GM11168 (cell line): ENCODE results near the gene RAD18.

ENCODE experiments used
- in situ Hi-C: fragments of 300-500 bp; cut with MboI; formaldehyde crosslinking; loops from one replicate; pipeline ENCODE4 v1.12.0; 2022; ENCODE audit warnings: low sequenced_read_pairs; ENCODE audit not compliant: unreplicated experiment

Gene RAD18, protein sequence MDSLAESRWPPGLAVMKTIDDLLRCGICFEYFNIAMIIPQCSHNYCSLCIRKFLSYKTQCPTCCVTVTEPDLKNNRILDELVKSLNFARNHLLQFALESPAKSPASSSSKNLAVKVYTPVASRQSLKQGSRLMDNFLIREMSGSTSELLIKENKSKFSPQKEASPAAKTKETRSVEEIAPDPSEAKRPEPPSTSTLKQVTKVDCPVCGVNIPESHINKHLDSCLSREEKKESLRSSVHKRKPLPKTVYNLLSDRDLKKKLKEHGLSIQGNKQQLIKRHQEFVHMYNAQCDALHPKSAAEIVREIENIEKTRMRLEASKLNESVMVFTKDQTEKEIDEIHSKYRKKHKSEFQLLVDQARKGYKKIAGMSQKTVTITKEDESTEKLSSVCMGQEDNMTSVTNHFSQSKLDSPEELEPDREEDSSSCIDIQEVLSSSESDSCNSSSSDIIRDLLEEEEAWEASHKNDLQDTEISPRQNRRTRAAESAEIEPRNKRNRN

DNA sequence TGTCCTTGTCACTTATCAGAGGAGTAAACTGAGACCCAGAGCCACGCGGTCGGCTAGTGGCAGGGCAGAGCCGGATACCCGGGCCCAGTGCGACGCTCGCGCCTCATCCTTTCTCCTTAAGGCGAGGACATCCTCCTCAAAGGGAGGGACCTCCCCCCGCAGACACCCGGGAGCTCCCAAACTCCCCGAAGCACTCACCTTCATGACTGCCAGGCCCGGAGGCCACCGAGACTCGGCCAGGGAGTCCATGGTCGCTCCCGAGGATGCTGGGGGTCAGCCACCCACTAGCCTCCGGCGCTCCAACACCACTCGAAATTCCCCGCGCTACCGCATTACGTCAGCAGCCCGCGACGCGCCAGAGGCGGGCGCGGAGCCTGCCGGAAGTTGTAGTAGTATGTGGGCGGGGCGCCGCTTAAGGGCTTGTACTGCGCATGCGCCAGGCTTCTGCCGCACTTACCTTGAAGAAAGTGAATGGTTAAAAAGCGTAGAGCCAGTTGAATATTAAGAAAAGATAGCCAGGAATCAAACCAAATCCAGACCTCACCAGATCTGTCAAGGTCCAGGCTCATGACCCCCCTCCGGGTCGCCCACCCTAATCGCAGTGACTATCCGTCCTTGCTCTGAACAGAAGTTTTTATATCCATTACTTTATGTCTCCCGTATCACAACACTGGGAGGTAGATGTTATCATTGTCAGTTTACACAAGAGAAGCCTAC, at the start of gene RAD18:
RAD18 (minus strand) TSS at position 336 of the 717 bp plus-strand sequence; CDS start at position 249, 87 bp downstream.
- in situ Hi-C loops: no loop called here

DNA sequence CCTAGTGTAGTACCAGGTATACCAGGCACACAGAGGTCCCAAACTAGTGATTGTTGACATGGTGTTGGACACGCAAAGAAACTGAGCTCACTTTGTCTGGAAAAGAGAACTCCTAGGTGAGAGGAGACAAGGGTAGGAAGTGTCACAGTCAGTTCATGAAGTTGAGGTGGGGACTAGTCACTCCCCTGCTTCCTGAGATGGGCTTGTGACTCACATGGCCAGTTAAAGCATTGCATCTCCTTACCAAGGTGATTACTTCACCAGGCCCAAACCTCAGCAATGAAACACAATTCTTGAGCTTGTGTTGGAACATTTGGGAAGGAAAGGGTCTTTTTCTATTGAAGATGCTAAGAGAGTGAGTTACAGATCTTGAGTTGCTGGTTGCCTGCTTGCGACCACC, 49.2 kb upstream of the RAD18 start:
- in situ Hi-C loops: no loop called here

DNA sequence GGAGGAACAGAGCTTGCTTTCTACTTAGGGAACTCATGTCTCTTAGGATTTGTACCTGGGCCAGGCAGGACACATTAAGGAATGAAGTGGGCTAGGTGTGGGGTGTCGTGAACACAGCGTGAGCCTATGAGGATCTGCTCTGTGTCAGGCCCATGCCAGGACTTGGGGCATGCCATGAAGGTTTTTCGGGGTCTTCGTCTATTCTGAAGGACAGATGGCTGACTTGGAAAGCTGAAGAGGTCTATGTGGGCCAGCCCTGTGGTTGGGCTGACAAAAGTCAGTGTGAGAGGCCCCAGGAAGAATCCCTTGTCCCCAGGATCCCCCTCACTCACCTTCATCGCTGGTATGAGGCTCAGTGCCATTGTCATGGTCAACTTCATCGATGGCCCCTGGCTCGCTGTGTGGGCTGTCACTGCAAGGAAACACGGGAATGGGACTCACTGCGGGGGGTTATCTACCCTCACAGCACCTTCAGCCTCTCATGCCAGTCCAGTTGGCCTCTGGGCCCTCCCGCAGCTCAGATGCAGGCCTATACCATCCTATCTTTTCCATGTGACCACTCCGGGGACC, 46.8 kb upstream of the RAD18 start:
- in situ Hi-C loops: no loop called here

DNA sequence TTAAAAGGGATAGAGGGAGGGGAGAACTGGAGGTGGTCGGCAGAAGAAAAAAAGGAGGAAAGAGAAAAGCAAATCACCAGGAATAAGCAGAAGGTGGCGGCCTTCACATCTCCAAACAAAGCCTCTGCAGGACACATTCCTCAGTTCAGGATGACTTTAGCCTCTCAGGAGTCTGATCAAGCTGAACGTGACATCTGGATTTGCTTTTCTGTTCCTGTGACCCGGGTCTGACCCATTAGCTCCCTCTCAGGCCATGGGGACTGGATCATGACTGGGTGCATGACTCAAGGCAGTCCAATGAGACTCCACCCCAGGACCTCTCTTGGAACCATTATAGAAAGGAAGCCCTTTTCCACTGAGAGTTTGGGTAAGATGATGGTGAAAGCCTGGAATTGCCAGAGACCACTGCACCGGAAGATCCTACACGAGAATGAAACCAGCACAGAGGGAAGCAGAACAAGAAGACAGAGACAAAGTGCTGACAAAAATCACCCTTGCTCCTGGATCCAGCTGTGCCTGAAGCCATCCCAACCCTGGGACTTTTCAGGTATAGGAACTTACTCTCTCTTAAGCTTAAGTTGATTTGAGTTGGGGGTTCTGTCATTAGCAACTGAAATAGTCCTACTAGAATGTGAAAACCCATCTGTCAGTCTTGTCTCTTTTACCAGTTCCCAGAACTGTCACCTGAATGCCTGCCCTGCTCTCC, 45.4 kb upstream of the RAD18 start:
- in situ Hi-C loops: no loop called here

DNA sequence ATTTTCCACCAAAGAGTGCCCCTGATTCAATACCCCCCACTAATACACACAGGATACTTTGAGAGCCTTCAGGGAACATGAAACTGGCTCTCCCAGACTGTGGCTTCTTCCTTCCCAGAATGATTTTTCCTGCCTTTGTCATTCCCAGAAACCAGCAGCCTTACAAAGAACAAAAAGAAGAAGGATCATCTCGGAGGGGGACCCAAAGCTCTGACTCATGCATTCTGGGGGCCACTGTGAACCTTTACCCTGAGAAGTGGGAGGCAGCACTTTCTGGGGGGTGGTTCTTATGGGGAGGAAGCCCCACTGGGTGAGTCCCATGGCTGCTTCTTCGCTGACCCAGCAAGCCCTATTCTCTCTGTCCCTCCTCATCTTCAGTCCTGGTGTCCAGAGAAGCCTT, 44.7 kb upstream of the RAD18 start:
- in situ Hi-C loops: no loop called here

DNA sequence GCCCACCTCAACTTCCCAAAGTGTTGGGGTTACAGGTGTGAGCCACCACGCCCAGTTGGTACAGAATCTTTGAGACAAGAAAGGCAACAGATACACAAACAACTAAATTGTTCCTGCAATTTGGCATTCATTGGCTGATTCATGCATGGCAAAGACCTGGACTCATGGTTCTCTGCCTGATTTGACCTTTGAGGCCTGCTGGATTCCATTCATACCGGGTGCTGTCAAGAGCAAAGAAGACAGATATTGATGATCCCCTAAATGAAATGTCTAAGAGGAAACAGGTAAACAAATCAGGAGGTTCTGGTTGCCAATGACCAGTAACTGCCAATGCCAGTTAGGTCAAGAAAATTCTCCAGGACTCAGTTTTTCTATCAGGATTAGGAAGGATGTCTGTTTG, 43.9 kb upstream of the RAD18 start:
- in situ Hi-C loops: no loop called here

DNA sequence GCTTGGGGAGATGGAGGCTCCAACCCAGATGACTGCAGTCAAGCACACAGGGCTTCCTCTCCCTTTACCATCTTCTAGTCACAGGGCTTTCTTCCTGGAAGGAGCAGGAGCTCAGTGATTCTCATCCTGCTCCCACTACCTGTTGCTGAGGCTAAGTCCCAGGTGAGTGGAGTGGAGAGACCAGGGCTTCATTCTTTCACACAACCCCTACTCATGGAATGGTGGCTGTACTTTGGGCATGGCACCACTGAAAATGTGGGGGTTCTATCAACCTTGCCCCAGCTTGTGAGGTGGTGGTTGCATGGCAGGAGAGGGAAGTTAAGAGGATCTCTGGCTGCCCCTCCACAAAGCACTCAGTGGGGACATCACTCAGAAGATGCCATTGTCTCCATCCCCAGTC, 36.8 kb upstream of the RAD18 start:
- in situ Hi-C loops: no loop called here

DNA sequence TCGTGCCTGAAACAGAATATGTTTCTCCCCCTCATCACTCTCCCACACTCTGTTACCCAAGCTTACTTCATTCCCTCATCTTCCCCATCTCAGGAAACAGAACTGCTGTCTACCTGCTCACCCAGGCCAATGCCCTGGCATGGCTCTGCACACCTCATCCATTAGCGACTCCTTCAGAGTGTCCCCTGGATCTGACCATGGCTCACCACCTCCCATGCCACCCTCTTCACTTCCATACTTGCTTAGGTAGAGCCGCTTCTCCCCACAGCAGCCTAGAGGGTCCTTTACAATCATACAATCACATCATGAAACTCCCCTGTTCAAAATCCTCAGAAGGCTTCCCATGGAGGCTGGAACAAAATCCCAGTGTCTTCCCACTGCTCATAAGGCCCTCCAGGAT, 33.9 kb upstream of the RAD18 start:
- in situ Hi-C loops: loop anchor here (5.0 kb wide), 1 partner anchor 70 kb away; no protein-coding TSS in a partner anchor

DNA sequence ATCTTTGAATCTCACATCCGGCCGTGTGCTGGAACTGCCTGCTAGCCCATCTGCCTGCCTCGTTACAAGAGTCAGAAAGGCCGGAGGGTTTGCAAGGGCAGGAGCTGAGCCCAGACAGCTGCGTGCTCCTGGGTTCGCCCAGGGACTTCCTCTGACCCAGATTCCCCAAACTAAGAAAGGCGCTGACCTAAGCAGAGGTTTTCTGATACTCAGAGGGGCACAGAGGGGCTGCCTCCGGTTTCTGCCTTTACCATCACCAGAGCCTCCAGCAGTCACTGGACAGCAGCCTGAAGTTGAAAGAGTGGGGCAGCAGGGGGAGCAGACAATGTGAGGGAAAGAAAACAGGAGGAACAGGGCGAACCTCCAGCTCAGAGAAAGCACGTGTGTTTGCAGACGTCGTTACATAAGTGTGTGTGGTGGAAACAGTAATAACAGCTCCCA, 33.4 kb upstream of the RAD18 start:
- in situ Hi-C loops: loop anchor here (5.0 kb wide), 1 partner anchor 71 kb away; no protein-coding TSS in a partner anchor

DNA sequence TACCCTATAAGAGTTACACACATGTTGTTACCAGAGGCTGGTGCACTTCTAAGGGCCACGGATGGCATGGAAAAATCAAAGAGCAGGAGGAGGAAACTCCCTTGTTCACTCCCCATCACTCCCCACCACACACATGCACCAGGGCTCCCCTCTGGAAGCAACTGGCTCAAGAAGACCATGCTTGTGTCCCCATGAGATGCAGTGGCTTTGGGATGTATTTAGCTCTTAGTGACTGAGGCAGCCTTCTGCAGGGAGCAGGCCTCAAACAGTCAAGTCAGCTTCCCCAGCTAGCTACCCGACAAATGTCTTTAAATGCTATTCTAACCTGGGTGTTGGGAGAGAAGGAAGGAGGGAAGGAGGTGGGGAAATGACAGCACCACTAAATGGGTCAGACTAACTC, 32.9 kb upstream of the RAD18 start:
- in situ Hi-C loops: loop anchor here (5.0 kb wide), 1 partner anchor 71 kb away; no protein-coding TSS in a partner anchor

DNA sequence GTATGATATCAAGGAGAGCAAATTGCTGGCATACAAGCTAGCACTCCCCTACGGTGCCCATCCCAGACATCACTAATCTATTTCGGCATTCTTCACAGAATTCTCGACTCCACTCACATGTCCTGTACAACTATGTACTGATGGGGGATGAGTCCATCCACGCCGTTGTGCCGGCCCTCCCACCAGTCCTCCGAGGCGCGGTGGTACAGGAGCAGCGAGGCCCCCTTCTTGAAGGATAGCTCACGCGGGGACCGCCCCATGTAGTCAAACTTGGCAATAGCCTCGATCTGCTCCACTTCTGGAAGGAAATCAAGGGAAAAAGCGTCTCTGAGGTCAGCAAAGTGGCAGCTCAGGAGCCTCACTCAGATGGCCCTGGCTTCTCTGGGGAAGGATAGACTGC, 31.0 kb upstream of the RAD18 start:
- in situ Hi-C loops: no loop called here

DNA sequence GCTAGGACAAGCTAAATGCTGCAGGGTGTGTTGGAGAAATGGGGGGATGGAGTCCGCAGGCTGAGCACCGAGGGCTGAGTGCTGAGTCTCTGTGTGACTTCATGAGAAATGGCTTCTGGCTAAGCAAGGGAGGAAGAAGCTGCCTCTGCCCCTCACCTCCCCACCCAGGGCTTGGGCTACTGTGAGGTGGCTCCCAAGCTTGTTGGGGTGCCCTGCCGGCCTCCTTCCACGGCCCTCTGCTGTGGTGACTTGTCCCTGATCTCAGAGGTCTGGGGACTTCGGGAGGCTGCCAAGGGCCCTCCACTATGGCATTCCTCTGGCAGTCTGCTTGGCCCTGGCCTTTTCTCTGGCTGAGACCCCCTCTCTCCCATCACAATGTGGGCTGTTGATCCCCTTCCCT, 30.1 kb upstream of the RAD18 start:
- in situ Hi-C loops: no loop called here

DNA sequence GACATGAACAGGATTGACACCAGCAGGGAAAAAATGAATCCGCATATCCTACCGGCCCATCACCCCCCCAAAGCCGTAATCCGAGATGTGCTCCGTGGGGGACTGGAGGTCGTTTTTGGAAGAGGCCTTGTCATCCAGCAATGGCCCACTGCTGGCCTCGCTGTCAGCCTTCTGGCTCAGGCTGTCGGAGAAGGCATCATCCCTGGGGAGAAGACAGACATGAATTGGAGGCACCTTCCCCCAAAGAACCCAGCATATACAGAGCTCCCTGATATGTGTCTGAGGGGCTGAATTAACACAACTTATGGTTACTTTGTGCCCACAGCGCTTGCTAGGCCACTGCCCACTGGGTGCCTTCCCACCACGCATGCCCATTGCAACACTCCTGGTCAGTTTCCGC, 29.6 kb upstream of the RAD18 start:
- in situ Hi-C loops: no loop called here

DNA sequence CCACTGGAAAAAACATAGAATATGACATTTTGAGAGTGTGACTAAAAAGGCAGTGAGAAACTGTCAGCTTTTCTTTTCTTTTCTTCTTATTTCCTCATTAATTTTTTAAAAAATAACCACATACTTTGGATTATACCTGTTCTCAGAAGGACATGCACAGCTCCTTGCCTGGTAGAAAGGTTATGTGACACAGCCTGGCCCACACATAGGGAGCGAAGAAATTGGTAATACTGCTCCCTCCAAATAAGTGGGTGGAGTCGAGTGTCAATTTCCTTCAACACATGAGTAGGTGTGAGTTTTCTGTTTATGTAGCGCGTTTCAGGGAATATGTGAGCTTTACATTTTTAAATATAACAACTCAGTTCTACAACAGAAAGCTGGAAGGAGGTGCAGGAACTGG, 28.9 kb upstream of the RAD18 start:
- in situ Hi-C loops: no loop called here

DNA sequence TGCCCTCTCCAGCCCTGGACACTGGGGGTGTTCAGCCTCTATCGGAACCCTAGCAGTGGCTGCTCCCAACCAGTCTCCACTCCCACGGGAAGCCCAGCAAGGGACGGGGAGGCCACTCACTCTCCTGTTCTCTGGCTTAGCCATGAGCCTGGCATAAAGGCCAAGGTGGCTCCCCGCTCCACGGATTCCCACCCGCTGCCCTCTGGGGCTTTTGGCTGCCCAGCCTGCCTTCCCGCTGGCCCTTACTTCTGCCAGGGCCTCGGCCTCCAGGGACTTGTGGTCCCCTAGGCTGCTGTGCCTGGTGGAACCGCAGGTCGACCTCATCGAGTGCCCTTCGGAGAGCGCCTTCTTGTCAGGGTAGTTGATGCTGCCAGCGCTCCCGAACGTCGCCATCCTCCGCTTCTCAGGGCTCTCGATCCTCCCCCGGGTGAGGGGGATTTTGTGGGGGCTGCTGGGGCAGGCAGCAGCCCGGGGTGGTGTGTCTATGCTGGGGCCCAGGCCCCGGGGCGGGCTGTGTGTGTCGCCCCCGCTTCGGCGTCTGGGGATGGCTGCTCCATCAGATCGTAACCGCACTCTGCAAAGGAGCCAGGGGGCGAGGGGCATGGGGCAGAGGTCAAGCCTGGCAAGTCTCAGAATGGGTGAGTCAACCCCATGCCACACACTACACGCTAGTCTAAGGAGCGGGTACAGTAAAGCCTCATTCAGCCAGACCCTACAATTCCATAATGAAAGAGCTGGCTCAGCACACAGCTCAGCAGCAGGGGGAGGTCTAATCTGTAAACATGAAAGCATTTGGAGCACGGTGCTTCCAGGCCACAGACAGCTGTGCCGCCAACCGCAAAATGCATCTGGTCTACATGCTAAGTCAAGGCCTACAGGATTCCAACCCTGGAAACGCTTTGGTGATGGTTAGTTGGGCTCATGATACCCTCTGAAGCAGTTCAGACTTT, 27.3 kb upstream of the RAD18 start:
- in situ Hi-C loops: no loop called here

DNA sequence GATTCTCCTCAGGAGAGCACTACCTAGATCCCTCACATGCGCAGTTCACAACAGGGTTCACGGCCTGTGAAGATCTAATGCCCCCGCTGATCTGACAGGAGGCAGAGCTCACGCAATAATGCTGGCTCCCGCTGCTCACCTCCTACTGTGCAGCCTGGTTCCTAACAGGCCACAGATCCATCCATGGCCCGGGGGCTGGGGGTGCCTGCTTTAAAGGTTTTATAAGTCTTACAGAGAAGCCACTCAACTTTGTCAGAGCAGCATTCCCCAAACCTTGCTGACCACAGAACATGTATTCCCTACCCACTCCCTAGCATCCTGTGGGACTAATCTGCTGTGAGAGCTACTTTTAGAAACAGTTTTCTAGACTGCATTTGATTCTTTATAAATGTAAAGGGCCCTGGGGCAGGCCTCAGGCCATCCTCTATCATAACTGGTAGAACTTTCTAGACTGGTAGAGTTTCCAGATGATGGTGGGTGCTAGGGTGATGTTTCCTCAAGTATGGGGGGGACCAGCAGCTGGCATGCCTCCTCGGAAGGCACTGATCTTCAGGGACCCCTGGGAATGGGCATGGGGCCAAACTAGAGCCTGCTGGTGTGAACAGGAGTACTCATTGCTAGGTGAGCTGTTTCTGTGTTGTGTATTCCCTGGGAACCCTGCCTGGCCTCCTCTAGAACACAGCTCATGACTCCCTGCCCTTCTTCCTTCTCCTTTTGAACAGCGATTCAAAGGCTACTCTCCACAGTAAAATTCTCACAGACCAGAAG, 25.7 kb upstream of the RAD18 start:
- in situ Hi-C loops: no loop called here

DNA sequence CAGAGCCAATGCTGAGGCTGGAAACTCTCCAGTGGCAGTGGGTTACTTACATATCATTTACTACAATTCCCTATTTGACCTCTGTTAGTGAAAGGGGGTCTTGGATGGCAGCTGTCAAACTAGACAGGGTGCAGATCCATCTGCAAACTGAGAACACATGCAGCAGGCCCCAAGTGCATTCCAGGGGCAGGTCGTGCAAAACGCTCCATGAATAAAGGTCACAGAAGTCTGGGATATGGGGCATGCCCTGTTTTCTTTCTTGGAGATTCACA, 25.0 kb upstream of the RAD18 start:
- in situ Hi-C loops: no loop called here

DNA sequence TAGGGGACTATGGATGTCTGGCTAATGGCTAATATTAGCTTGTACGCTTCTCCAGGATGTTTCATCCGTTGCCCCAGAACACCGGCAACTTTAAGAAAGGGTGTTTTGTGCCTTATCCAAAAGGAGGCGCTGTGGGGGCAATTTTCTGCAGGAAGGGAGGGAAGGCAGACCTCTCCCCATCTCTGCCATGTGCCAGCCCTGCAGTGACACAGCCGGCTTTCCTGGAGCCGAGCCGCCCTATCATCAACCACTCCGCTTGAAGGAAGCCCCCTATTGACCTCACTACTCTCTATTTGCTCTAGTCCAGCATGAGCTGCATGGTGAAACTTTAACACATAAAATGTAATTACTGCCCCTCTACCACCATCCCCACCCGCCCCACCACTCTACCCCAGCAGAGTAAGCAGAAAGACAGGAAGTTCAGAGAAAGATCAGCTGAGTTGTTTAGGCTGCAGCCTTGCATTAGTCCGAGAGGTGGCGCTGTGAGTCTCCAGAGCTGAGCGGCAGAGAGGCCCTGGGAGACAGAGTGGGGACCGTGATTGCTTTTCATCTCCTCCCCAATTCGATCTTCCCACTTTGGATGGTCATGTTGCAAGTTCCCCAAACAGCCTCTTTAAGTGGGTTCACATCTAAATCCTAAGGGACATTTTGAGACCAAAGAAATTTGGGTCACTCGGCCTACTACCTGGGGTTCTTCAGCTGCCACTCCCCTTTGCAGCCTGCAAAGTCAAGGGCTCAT, 24.5 kb upstream of the RAD18 start:
- in situ Hi-C loops: no loop called here
